Hepatocyte (in vitro differentiated cells): ENCODE results near the gene DPEP2NB. TPM values are rescaled to one million over a fixed set of nuclear protein-coding genes. Genes with fewer than 3 reads are reported as not detected.

ENCODE experiments used
- DNase-seq: peaks from one replicate; pipeline ENCODE4 v3.0.0-alpha.2; 2016; ENCODE audit warnings: low spot score
- H2AFZ ChIP-seq: fragments of 200-600 bp; sonication (generic); 2 replicates; pipeline ENCODE4 v1.6.0; 2016; ENCODE audit warnings: antibody characterized with exemption, mild to moderate bottlenecking
- H3K27ac ChIP-seq: fragments of 200-600 bp; sonication (generic); 2 replicates; pipeline ENCODE4 v1.5.1; 2016; ENCODE audit warnings: mild to moderate bottlenecking
- H3K27me3 ChIP-seq: fragments of 200-600 bp; sonication (generic); 2 replicates; pipeline ENCODE4 v1.6.1; 2016
- H3K36me3 ChIP-seq: fragments of 200-600 bp; sonication (generic); replicated peaks from 2 replicates; pipeline ENCODE4 v1.5.1; 2016; ENCODE audit warnings: low read depth; ENCODE audit not compliant: insufficient read depth
- H3K4me1 ChIP-seq: fragments of 200-600 bp; sonication (generic); 2 replicates; pipeline ENCODE4 v1.5.1; 2016; ENCODE audit warnings: mild to moderate bottlenecking, moderate library complexity; ENCODE audit not compliant: insufficient read depth
- H3K4me2 ChIP-seq: fragments of 200-600 bp; sonication (generic); 2 replicates; pipeline ENCODE4 v1.6.0; 2016
- H3K4me3 ChIP-seq: fragments of 200-600 bp; sonication (generic); 2 replicates; pipeline ENCODE4 v1.5.1; 2016; ENCODE audit warnings: mild to moderate bottlenecking
- H3K79me2 ChIP-seq: fragments of 200-600 bp; sonication (generic); 2 replicates; pipeline ENCODE4 v1.6.0; 2017; ENCODE audit warnings: mild to moderate bottlenecking
- H3K9me2 ChIP-seq: fragments of 200-600 bp; sonication (generic); replicated peaks from 2 replicates; pipeline ENCODE4 v1.6.0; 2017; ENCODE audit warnings: mild to moderate bottlenecking; ENCODE audit not compliant: insufficient read depth
- H3K9me3 ChIP-seq: fragments of 200-600 bp; sonication (generic); 2 replicates; pipeline ENCODE4 v1.5.1; 2016; ENCODE audit warnings: low read depth, mild to moderate bottlenecking
- H4K20me1 ChIP-seq: fragments of 200-600 bp; sonication (generic); 2 replicates; pipeline ENCODE4 v1.6.0; 2016; ENCODE audit warnings: mild to moderate bottlenecking; ENCODE audit not compliant: insufficient read depth, poor library complexity, severe bottlenecking
- EZH2 ChIP-seq: fragments of 200-600 bp; sonication (generic); IDR thresholded peaks from 2 replicates; pipeline ENCODE4 v1.6.1; 2016; ENCODE audit warnings: antibody characterized with exemption, mild to moderate bottlenecking, borderline replicate concordance
- EZH2phosphoT487 ChIP-seq: fragments of 200-600 bp; sonication (generic); IDR thresholded peaks from one replicate; pipeline ENCODE4 v1.6.1; 2018; ENCODE audit warnings: antibody characterized with exemption, mild to moderate bottlenecking, low read depth, moderate library complexity; ENCODE audit not compliant: unreplicated experiment, severe bottlenecking
- WGBS: methylation state at CpG from one replicate; pipeline ENCODE4 v1.1.6; 2016; ENCODE audit warnings: low lambda C conversion rate; ENCODE audit errors: missing lambda C conversion rate; 5-methylcytosine and 5-hydroxymethylcytosine counted together
- polyA plus RNA-seq: library from polyadenylated mRNA; unstranded; fragments of >200 nt; fragmentation: Nextera tagmentation; extraction: Ambion mirVana; gene quantifications from 2 replicates; pipeline ENCODE4 v1.2.1, GENCODE V29; 2016
- total RNA-seq: library from RNA; depleted of rRNA; stranded (reverse); fragments of >200 nt; gene quantifications from 2 replicates; pipeline ENCODE4 v1.2.3, GENCODE V29; 2014
- TF ChIP-seq, protein P1 (sequence below): fragments of 200-600 bp; sonication (generic); IDR thresholded peaks from 2 replicates; pipeline ENCODE4 v1.5.1; 2016; ENCODE audit warnings: antibody characterized with exemption, mild to moderate bottlenecking; ENCODE audit not compliant: poor library complexity

DPEP2NB gene
- total and polyA plus RNA-seq, 2 experiments from 2014 or later: not detected

DNA sequence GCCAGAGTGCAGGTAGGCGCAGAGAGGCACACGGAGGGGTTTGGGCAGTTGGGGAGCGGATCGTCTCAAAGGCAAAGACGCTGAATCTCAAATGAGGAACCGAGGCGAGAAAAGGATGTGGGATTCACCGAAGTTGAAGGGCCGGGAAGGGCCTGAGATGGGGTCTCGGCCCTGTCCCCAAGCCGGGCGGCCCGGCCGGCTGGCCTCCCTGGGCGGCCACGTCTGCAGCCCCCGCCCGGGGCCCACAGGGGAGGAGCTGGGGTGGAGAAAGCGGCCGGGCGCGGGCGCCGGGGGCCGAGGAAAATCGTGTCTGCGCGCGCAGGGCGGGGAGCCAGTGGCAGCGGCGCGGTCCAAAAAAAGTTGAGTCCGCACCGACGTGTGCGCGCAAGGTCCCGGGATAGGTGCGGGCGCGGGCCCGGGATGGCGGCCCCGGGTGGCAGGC is 47.7 kb downstream of the DPEP2NB start:
- Histone ChIP-seq H3K9me2 (no peaks in the 10 kb centered on the region), H2AFZ (peak overlapping the region; percentile 77), H3K27me3 (no peaks in the 10 kb centered on the region), H3K79me2 (peaks cover 53% of the 10 kb centered on the region), H3K4me2 (peak overlapping the region; percentile 96), H3K36me3 (no peaks in the 10 kb centered on the region), H3K4me3 (peak overlapping the region; percentile 94), H3K4me1 (peaks cover 24% of the 10 kb centered on the region), H3K9me3 (no peaks in the 10 kb centered on the region), H4K20me1 (peaks cover 35% of the 10 kb centered on the region), H3K27ac (peak overlapping the region; percentile 95)
- DNase-seq: peak; percentile 74
- WGBS: 2% methylated on average over 19 of the region's 45 CpGs
- TF ChIP-seq EZH2phosphoT487 (no peak), EZH2 (no peak)
- TF ChIP-seq, protein P1, sequence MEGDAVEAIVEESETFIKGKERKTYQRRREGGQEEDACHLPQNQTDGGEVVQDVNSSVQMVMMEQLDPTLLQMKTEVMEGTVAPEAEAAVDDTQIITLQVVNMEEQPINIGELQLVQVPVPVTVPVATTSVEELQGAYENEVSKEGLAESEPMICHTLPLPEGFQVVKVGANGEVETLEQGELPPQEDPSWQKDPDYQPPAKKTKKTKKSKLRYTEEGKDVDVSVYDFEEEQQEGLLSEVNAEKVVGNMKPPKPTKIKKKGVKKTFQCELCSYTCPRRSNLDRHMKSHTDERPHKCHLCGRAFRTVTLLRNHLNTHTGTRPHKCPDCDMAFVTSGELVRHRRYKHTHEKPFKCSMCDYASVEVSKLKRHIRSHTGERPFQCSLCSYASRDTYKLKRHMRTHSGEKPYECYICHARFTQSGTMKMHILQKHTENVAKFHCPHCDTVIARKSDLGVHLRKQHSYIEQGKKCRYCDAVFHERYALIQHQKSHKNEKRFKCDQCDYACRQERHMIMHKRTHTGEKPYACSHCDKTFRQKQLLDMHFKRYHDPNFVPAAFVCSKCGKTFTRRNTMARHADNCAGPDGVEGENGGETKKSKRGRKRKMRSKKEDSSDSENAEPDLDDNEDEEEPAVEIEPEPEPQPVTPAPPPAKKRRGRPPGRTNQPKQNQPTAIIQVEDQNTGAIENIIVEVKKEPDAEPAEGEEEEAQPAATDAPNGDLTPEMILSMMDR: no peak

DNA sequence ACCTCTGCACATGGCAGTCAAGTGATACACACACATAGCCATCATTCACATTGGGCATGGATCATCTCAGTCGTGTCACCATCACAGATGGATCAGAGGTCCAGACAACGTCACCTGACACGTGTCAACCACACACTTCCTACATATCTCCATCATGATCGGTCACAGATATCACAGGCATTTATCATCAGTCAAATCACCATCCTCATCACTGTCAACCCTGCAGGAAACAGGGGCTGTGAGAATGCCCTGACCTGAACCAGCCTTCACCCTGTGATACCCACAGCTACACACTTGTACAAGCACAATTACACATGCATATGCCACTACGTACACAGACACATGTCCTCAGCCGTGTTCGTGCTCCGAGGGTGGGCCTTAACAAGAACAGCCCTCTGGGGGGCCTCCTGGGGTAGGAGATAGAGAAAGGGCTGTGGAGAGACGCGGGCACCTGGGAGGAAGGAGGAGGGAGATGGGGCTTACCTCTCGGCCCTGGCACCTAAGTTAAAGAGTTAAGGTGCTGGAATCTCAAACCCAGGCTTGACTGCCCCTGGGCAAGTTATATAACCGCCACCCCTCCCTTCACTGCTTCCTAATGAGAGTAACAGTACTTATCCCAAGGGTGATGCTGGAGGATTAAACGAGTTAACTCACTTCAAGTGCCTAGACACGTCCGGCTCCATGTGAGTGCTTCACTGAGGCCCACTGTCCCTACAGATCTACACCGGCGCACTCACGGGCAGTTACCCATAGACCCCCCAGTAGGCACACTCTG is 48.3 kb downstream of the DPEP2NB start:
- Histone ChIP-seq H3K79me2 (peaks cover 59% of the 10 kb centered on the region), H3K4me1 (peaks cover 24% of the 10 kb centered on the region), H3K36me3 (no peaks in the 10 kb centered on the region), H3K9me2 (no peaks in the 10 kb centered on the region), H3K4me2 (peak overlapping the region; percentile 96), H3K9me3 (no peaks in the 10 kb centered on the region), H2AFZ (peak overlapping the region; percentile 77), H3K27ac (peak overlapping the region; percentile 95), H3K27me3 (no peaks in the 10 kb centered on the region), H4K20me1 (peaks cover 40% of the 10 kb centered on the region), H3K4me3 (peak overlapping the region; percentile 94)
- WGBS: 21% methylated on average over 18 of the region's 18 CpGs
- DNase-seq: no peak
- TF ChIP-seq, protein P1: no peak
- TF ChIP-seq EZH2: no peak
- TF ChIP-seq EZH2phosphoT487: no peak

DNA sequence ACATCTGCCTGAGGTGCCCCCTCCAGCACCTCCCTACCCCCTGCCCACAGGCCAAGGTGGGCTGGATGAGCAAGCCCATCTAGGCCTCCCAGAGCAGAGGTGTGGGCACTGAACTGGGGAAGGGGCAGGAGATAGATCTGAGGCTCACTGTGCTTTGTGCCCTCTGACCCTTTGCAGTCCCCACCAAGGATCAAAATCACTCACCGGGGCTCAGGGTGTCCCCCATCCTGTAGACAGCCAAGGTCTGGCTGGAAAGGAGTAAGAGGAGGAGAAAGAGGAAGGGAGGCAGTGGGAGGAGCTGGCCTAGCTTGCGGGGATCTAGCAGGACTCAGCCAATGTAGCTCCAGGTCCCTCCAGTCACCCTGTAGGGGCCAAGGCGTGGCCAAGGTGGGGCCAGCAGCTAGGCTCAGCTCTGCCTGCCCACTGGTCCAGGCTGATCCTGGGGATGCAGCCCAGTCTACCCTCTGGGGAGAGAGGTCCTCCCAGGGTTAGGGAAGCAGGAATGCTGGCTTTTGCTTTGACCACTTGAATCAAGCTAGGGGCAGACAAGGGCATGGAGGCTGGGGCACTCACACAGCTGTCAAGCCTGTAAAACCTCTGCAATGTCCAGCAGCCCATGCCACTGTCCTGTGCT is 49.0 kb downstream of the DPEP2NB start:
- no peaks in the 10 kb centered on the region for H3K27me3 ChIP-seq
- peak overlapping the region; percentile 96 for H3K4me2 ChIP-seq
- H3K9me2 ChIP-seq: no peaks in the 10 kb centered on the region
- peaks cover 62% of the 10 kb centered on the region for H3K79me2 ChIP-seq
- no peak overlapping the region for H3K4me3 ChIP-seq
- H3K36me3 ChIP-seq: no peaks in the 10 kb centered on the region
- TF ChIP-seq EZH2 (no peak), EZH2phosphoT487 (no peak)
- TF ChIP-seq, protein P1: no peak
- no peak for DNase-seq
- H3K27ac ChIP-seq: peak overlapping the region; percentile 34
- no peak overlapping the region for H2AFZ ChIP-seq
- peaks cover 24% of the 10 kb centered on the region for H3K4me1 ChIP-seq
- no peaks in the 10 kb centered on the region for H3K9me3 ChIP-seq
- WGBS: 57% methylated on average over 3 of the region's 3 CpGs
- H4K20me1 ChIP-seq: peaks cover 40% of the 10 kb centered on the region
